Spinal cord (tissue), 10 donors: ENCODE data around the gene ASMTL. TPM values are rescaled to one million over a fixed set of nuclear protein-coding genes. Genes with fewer than 3 reads are reported as not detected.
A peak's percentile ranks its signal among the peaks of the same experiment; 100 is the strongest.

Source experiments
- DNase-seq, 6 donors: peaks; one replicate each; pipeline versions ENCODE4 v3.0.0 to v3.0.0-alpha.2; 2013 to 2015; ENCODE audit warnings: low spot score in 6 of 6, low read depth in 4 of 6
- H3K27ac ChIP-seq: one replicate; pipeline ENCODE4 v1.5.1; 2013; ENCODE audit warnings: low read depth, low read length, control low read depth
- H3K27me3 ChIP-seq: one replicate; pipeline ENCODE4 v1.6.1; 2013; ENCODE audit warnings: low read length; ENCODE audit not compliant: control insufficient read depth, insufficient read depth
- H3K36me3 ChIP-seq: one replicate; pipeline ENCODE4 v1.6.1; 2013; ENCODE audit warnings: low read length; ENCODE audit not compliant: control insufficient read depth, insufficient read depth
- H3K4me1 ChIP-seq: one replicate; pipeline ENCODE4 v1.6.1; 2013; ENCODE audit warnings: low read length; ENCODE audit not compliant: control insufficient read depth, insufficient read depth
- H3K4me3 ChIP-seq: one replicate; pipeline ENCODE4 v1.5.1; 2013; ENCODE audit warnings: low read depth, low read length, control low read depth
- H3K9me3 ChIP-seq: one replicate; pipeline ENCODE4 v1.6.1; 2013; ENCODE audit warnings: low read length; ENCODE audit not compliant: control insufficient read depth, insufficient read depth
- WGBS: methylation state at CpG from one replicate; pipeline ENCODE4 v1.1.5; 2013; ENCODE audit warnings: missing lambda C conversion rate; ENCODE audit not compliant: insufficient coverage; 5-methylcytosine and 5-hydroxymethylcytosine counted together
- polyA plus RNA-seq, 2 donors: library from polyadenylated mRNA; unstranded; fragments of 120-200 nt; gene quantifications; one replicate each; pipeline ENCODE4 v1.2.1, GENCODE V29; 2013; ENCODE audit not compliant: insufficient read length in 2 of 2
- total RNA-seq, 2 donors: library from RNA; depleted of rRNA in 1 of 2; stranded (reverse); fragments of 120-200 nt in 1 of 2; fragments of >200 nt in 1 of 2; gene quantifications; one replicate each; pipeline versions ENCODE4 v1.2.3 to v1.2.4, GENCODE V29; 2013 to 2014
- donor health status: healthy.

Gene ASMTL
- total and polyA plus RNA-seq, 4 donors = 15.6 to 62.6 (median 33.2) TPM

GRCh38 chrX:1423215-1423614 is 29.5 kb downstream of the ASMTL start:
- no peak overlapping the region for H3K4me3 ChIP-seq

DNA sequence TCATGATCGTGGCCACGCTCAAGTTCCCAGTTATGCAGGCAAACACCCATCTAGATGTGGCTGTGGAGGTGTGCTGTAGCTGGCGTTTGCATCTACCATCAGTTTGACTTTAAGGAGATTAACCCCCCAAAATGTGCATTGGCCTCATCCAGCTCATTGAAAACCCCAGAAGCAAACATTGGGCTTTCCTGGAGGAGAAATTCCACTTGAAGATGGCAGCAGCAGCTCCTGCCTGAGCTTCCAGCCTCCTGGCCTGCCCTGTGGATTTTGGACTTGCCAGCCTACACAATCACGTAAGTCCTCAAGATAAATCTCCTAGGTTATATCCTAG is 30.6 kb downstream of the ASMTL start:
- no peaks in the 10 kb centered on the region for H3K27me3 ChIP-seq
- no peak overlapping the region for H3K27ac ChIP-seq
- DNase-seq = no peak
- H3K4me3 ChIP-seq = no peak overlapping the region
- H3K36me3 ChIP-seq = peaks cover 69% of the 10 kb centered on the region
- 100% methylated on average over 3 of the region's 4 CpGs for WGBS
- H3K9me3 ChIP-seq = peaks cover 4% of the 10 kb centered on the region
- no peaks in the 10 kb centered on the region for H3K4me1 ChIP-seq

More at GRCh38 chrX:1423215-1423614, 29.5 kb downstream of the ASMTL start:
- Histone ChIP-seq H3K27me3 (no peaks in the 10 kb centered on the region), H3K27ac (no peak overlapping the region), H3K36me3 (peaks cover 68% of the 10 kb centered on the region), H3K4me1 (no peaks in the 10 kb centered on the region), H3K9me3 (peaks cover 4% of the 10 kb centered on the region)
- WGBS = no CpG with 5 or more reads among the region's 2 CpGs
- no peak for DNase-seq

GRCh38 chrX:1421433-1422134 is 31.1 kb downstream of the ASMTL start:
- 99% methylated on average over 15 of the region's 19 CpGs for WGBS
- Histone ChIP-seq H3K4me1 (no peaks in the 10 kb centered on the region), H3K9me3 (peaks cover 4% of the 10 kb centered on the region), H3K4me3 (no peak overlapping the region), H3K27ac (no peak overlapping the region), H3K27me3 (no peaks in the 10 kb centered on the region), H3K36me3 (peaks cover 69% of the 10 kb centered on the region)
- DNase-seq = no peak

GRCh38 chrX:1420371-1420770 is 32.3 kb downstream of the ASMTL start:
- H3K36me3 ChIP-seq = peaks cover 73% of the 10 kb centered on the region
- peaks cover 4% of the 10 kb centered on the region for H3K9me3 ChIP-seq
- no peaks in the 10 kb centered on the region for H3K27me3 ChIP-seq
- 84% methylated on average over 5 of the region's 14 CpGs for WGBS
- peak in 1 of 6 donors; percentile 3 for DNase-seq
- no peaks in the 10 kb centered on the region for H3K4me1 ChIP-seq
- H3K4me3 ChIP-seq = no peak overlapping the region
- no peak overlapping the region for H3K27ac ChIP-seq

GRCh38 chrX:1419545-1420355 is 33.0 kb downstream of the ASMTL start:
- DNase-seq = no peak
- WGBS = 87% methylated on average over 19 of the region's 19 CpGs
- H3K27ac ChIP-seq = no peak overlapping the region
- no peaks in the 10 kb centered on the region for H3K27me3 ChIP-seq
- peaks cover 75% of the 10 kb centered on the region for H3K36me3 ChIP-seq
- H3K4me3 ChIP-seq = no peak overlapping the region
- peaks cover 4% of the 10 kb centered on the region for H3K9me3 ChIP-seq
- H3K4me1 ChIP-seq = no peaks in the 10 kb centered on the region

GRCh38 chrX:1418901-1419544 is 33.7 kb downstream of the ASMTL start:
- no peaks in the 10 kb centered on the region for H3K27me3 ChIP-seq
- no peaks in the 10 kb centered on the region for H3K4me1 ChIP-seq
- H3K4me3 ChIP-seq = no peak overlapping the region
- no peak for DNase-seq
- no peak overlapping the region for H3K27ac ChIP-seq
- 94% methylated on average over 29 of the region's 29 CpGs for WGBS
- peaks cover 77% of the 10 kb centered on the region for H3K36me3 ChIP-seq
- H3K9me3 ChIP-seq = peaks cover 4% of the 10 kb centered on the region

DNA sequence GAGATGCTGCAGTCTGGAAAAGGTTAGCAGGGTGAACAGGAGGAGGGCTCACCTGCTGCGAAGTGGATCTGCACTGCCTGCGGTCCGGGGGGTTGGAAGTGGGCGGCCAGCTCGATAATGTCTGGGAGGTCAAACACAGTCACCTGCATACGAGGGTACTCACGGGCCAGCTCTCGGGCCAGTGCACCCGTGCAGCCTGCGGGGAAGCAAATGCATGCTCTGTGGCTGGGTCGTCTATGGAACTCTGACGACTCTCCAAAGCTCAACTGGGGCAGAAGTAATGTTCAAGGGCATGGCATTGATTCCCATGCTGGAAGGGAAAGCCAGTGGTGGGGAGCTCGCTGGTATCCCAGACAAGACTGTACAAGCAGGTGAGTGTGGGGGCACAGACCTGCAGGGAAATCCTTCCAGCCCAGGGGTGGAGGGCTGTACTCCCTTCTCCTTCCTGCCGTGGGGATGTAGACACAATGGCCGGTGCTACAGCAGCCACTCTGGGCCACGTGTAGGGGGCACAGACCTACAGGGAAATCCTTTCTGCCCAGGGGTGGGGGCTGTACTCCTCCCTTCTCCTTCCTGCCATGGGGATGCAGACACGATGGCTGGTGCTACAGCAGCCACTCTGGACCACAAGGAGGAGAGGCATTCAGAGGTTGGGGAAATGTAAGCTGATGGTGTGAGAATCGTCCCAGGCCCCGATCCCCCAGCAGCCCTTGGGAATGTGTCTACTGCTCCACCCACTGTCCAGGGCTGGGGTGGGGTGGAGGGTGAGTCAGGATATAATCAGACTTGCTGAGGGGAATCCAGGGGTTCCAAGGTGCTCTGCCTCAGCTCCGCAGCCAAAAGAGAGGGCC is 34.6 kb downstream of the ASMTL start:
- Histone ChIP-seq H3K4me1 (no peaks in the 10 kb centered on the region), H3K36me3 (peaks cover 78% of the 10 kb centered on the region), H3K27me3 (no peaks in the 10 kb centered on the region), H3K9me3 (peaks cover 4% of the 10 kb centered on the region), H3K4me3 (no peak overlapping the region), H3K27ac (no peak overlapping the region)
- DNase-seq = no peak
- 95% methylated on average over 18 of the region's 20 CpGs for WGBS

- H3K27me3 ChIP-seq = no peaks in the 10 kb centered on the region
- no peak overlapping the region for H3K4me3 ChIP-seq
- no peak overlapping the region for H3K27ac ChIP-seq
- H3K36me3 ChIP-seq = peaks cover 85% of the 10 kb centered on the region
- peaks cover 4% of the 10 kb centered on the region for H3K9me3 ChIP-seq
- WGBS = 74% methylated on average over 14 of the region's 14 CpGs
- DNase-seq = no peak
- no peaks in the 10 kb centered on the region for H3K4me1 ChIP-seq
These were observed 35.5 kb downstream of the ASMTL start for GRCh38 chrX:1416965-1417760.
